BLaER1 (cell line): ENCODE results near the gene RGR.

ENCODE experiments used
- H3K27ac ChIP-seq: shearing (Covaris generic); formaldehyde crosslinking; 2 replicates; pipeline ENCODE4 v1.8.1; 2022
- H3K27me3 ChIP-seq: shearing (Covaris generic); formaldehyde crosslinking; 2 replicates; pipeline ENCODE4 v1.8.1; 2022
- H3K36me3 ChIP-seq: shearing (Covaris generic); formaldehyde crosslinking; 2 replicates; pipeline ENCODE4 v1.8.1; 2022
- H3K4me1 ChIP-seq: shearing (Covaris generic); formaldehyde crosslinking; 2 replicates; pipeline ENCODE4 v1.8.1; 2022
- H3K4me2 ChIP-seq: shearing (Covaris generic); formaldehyde crosslinking; 2 replicates; pipeline ENCODE4 v1.8.1; 2022
- H3K4me3 ChIP-seq: shearing (Covaris generic); formaldehyde crosslinking; 2 replicates; pipeline ENCODE4 v1.8.1; 2022
- H3K9ac ChIP-seq: shearing (Covaris generic); formaldehyde crosslinking; 2 replicates; pipeline ENCODE4 v1.8.1; 2022
- H3K9me3 ChIP-seq: shearing (Covaris generic); formaldehyde crosslinking; 2 replicates; pipeline ENCODE4 v1.8.1; 2022
- H4K20me1 ChIP-seq: shearing (Covaris generic); formaldehyde crosslinking; 2 replicates; pipeline ENCODE4 v1.8.1; 2022
- Cebpa-rat ChIP-seq: shearing (Covaris generic); IDR thresholded peaks from 2 replicates; pipeline ENCODE4 v1.8.1; 2022

RGR gene

GRCh38 chr10:84308481-84309304 lies 63.8 kb downstream of the RGR start:
- Histone ChIP-seq H3K27me3 (no peaks in the 10 kb centered on the region), H3K9ac (no peak overlapping the region), H3K4me1 (peaks cover 32% of the 10 kb centered on the region), H3K9me3 (peaks cover 8% of the 10 kb centered on the region), H3K36me3 (no peaks in the 10 kb centered on the region), H4K20me1 (no peaks in the 10 kb centered on the region), H3K4me3 (no peak overlapping the region), H3K27ac (no peak overlapping the region), H3K4me2 (peak overlapping the region; percentile 71)
- TF ChIP-seq Cebpa-rat: no peak
